SKM-1 treated with dmso at 0.1 percent for 144 hours (cell line): ENCODE data around the gene FGD6.
"Not testable (repeated sequence)": the region's sequence is repeated elsewhere in the genome, so short reads cannot be mapped to it uniquely, and the experiment has no call there.

ENCODE experiments used
- DNase-seq: peaks from one replicate; lab custom pipeline; 2025; ENCODE audit not compliant: unreplicated experiment; lab: John Stamatoyannopoulos, UW

FGD6 gene

DNA sequence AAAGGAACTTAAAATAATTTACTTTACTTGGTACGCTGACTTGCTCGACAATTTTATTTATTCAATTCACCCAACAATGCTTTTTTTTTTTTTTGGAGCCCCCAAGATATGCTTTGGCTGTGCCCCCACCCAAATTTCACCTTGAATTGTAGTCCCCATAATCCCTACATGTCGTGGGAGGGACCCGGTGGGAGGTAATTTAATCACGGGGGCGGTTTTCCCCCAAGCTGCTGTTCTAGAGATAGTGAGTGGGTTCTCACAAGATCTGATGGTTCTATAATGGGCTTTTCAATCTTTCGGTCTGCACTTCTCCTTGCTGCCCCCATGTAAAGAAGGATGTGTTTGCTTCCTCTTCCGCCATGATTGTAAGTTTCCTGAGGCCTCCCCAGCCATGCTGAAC is 10.4 kb downstream of the FGD6 start:
- no peak for DNase-seq

DNA sequence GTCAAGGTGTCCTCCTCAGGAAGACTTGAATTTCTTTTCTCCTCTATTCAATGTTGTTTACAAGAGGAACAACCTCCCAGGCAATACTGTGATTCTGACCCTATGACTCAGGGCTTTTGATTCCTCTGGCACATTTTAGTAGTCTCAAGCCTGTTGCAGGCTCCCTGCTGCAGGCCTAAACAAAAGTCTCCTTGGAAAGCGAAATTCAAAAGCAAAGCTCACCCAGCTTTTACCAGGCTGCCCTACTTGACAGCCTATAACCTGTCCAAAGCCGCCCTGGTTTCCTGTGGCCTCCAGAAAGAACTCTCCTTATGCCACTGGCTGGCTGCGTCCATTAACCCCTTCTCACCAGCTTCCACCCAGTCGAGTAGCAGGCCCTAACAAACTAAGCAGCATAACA is 11.6 kb downstream of the FGD6 start:
- DNase-seq, result no peak

DNA sequence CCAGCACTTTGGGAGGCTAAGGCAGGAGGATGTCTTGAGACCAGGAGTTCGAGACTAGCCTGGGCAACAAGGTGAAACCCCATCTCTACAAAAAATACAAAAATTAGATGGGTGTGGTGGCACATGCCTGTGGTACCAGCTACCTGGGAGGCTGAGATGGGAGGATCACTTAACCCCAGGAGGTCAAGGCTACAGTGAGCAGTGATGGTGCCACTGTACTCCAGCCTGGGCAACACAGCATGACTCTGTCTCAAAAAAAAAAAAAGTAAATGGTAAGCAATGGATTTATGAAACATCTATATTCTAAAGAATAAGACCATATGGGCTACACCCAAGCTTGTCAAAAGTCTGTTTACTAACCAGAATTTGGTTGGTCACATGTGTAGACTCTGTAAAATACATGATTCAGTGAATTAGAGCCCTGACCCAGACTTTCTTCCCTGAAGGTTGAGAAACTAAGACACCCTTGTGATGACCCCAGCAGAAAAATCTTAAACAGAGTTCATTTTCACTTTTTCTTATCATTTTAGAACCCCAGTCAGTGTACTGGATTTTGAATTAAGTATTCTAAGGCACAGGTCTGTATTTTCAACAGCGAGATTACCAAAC is 12.1 kb downstream of the FGD6 start:
- DNase-seq, result no peak

DNA sequence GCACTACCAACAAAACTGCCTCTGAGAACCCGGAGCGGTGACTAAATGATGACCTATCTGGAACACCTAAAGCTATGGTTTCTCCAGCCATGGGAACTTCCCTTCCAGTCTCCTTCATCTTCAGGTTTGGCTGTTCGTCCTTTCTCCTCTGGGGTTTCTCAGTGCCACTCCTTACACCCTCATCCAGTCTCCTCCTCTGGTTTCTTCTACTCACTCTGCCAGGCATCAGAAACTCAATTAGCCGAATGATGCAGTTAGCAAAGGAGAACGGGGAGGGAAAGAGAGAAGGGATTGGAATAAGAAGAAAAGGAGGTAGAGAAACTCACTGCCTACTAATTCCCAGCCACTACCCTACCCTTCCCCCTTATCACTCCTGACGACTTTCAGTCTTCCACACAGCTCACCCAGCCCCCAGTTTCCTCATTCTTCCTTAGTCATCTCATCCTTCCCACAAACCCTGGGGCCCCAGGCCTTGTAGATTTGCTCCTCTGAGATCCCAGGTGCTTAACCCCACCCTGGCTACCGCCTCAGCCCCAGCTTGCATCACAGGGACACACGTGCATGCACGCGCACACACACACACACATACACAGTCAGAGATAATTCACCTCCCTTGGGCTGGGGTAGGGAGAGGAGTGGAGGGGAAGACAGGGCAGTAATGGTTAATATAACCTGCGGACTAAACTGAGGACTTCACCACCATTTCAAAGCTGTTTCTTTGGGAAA is 13.0 kb downstream of the FGD6 start:
- peak; percentile 4 for DNase-seq

DNA sequence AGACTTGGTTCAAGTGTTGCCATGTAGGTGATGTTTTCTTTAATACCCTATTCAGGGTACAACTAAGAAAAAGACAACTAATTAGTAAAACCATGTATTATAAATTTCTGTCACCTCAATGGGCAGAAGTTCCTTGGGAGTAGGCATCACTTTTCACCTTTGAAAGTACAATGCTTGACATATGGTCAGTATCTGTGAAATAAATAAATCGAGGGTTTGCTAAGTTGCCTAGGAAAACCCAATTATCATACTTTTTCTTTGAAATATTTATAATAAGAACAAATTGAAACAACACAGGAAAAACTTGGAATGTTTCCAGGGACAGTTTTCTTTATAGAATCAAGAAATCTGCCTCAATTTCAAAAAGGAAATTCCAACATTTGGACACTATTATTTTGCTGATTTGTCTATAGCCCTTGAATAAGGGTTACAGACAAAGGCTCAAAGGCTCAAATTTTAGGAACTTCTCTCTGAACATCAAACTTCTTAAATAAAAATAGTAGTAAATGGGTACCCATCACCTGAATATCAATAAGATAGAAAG is 13.7 kb downstream of the FGD6 start:
- no peak for DNase-seq

DNA sequence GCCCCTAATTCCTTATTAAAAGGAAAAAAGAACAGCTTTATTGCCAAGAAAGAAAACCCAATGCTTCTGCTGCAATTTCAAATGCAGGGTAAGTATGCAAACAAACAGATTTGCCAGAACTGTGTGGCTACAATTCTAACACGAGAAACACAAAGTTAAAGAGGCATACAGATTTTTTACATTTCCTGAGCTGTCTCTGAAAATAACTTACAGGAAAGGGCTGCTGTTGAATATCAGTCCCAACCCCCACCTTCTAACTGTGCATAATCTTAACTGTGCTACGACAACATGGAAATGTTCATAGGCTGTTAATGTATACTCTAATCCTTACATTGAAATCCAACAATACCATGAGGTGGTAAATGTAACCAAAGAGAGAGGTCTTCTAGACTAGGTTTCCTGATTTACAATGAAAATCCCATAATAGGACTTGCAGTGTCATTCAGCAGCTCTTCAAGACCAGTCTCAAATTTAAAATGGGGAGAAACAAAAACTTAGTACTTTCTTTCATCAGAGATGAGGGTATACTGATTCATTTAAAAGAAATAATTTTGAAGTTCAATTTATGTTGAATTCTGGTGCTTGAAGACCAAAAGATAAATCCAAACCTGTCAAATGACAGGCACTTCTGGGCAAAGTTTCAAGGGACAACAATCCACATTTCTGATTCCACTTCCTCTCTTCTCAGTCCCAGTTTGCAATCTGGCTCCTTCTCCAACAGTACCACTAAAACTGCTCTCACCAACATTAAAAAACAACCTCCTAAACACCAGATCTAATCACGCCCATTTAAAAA is 14.4 kb downstream of the FGD6 start:
- DNase-seq, result no peak

DNA sequence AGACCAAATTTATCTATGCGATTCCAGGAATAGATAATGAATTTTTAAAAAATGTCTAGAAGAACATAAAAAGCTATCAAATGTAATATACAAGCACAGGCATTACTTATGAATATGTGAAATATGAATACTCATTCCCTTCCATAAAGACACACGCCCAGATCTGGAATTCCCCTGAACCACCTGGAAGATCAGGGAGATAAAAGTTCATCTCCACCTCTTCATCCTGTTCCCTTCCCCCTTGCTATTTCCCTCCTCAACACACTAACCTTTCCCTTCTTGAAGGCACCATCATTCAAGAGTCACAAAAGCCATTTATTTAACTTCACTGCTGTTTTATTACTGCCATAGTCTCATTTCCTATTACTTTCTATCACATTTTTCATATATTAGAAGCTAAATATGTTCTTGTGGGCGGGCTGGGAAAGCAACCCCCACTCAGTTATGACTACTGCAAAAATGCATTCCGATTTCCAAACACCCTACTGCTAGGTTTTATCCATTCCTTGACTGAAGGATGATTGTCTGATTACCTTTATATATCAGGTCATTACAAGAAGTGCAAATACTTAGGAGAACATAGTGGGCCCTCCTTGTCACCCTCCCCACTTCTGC is 16.1 kb downstream of the FGD6 start:
- no peak for DNase-seq

DNA sequence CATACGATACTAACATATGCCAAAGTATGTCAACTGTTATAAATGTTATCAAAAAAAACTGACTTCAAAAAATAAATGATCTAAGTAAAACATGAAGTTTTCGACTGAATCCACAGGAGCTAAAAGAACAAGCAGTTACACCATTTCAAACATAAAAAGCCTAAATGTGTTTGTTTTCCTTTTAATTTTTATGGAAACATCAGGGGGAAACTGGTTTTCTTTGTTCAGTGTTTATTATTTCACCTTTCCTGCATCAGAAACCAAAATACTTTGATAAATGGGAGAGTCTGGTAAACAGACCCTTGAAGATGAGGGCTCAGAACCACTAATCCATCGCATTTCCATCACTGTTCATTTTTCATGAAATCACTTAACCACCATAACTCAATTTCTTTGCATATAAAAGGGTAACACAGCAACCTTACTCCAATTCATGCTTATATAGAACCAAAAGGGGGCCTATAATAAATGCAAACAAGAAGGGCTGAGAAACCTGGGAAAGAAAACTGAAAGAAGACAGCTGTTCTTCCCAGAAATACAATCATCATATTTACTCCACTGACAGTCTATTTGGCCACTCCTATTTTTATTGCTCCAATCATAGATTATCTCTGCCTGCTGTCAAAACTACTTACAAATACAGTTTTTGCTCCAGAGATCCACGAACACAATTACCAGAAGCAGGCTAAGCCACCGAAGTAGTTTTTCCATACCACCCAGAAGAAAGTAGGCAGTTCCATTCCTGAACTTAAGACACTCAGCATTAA is 17.0 kb downstream of the FGD6 start:
- no peak for DNase-seq

DNA sequence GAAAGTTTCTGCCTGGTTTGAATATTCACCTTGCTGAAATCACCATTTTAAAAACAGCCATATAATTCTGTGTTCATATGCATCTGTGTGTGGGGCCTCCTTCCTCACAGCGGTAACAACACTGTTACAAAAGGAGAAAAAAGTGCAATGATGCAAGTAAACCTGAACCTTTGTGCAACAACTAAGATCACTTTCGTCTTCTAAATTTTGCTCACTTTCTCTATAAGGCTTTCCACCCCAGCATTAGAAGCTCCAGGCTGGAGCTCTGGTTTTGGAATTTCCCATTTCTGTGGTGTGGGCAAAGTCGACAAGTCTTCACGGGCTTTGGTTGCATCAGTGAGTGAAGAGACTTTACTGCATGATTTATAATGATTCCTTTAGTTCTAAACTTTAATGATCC is 18.4 kb downstream of the FGD6 start:
- no peak for DNase-seq

DNA sequence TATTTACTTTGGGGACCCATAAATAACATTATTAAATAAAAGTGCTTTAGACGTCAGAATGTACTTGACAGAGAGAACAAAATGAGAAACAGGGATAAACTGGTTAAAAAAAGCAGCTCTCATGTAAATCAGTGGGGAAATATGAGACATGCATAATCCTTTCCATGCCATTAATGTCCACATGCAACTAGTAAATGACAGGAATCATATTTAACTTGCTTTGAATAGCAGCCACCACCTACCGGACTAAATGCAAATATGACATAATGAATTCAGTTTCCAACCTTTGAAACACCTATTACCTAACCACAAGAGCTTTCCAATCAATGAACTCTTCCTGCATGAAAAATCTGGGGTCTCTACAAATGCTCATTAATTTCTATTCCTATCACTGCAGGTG is 19.6 kb downstream of the FGD6 start:
- no peak for DNase-seq

DNA sequence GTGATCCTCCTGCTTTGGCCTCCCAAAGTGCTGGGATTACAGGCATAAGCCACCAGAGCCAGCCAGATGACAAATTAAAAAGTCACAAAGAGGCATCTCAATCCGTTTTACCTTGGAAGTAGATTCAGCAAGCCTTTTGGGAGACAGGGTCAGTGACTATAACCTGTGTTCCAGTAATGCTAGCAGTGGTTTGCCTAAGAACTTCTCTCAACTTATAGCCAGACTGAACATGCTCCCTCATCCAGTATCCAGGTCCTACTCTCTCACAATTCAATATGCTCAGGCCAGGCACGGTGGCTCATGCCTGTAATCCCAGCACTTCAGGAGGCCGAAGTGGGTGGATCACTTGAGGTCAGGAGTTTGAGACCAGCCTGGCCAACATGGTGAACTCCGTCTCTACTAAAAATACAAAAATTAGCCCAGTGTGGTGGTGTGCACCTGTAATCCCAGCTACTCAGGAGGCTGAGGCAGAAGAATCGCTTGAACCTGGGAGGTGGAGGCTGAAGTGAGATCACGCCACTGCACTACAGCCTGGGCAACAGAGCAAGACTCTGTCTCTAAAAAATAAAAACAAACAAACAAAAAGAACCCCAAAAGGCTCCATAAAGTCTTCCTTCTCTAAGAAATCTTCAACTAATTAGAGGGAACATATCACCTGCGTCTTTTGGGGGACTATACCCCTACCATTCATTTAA is 20.2 kb downstream of the FGD6 start:
- DNase-seq, result not testable (repeated sequence)

DNA sequence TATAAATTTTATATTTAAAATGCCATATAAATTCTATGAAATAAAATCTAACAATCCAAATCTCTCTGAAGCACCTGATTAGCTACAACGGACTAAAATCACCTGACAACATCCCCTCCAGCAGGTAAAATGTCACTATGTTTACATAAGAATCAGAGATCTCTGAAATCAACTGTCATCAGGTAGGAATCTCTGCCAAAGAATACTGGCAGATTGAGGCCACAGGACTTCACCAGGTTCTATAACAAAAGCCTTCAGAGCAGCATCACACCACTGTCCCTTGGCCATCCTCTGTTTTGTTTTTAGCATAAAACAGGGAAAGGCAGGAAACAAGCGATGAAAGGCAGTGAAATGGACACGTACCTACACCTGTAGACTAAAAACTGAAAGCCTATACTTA is 22.1 kb downstream of the FGD6 start:
- no peak for DNase-seq

DNA sequence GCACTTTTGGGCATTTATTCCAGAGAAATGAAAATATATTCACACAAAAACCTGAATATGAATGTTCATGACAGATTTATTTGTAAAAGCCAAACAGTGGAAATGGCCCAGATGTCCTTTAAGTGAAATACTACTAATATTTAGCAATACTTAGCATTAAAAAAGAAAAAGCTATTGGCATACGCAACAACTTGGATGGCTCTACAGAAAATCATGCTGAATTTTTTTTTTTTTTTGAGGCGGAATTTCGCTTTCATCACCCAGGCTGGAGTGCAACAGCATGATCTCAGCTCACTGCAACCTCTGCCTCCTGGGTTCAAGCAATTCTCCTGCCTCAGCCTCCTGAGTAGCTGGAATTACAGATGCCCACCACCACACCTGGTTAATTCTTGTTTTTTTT is 24.1 kb downstream of the FGD6 start:
- DNase-seq, result no peak

DNA sequence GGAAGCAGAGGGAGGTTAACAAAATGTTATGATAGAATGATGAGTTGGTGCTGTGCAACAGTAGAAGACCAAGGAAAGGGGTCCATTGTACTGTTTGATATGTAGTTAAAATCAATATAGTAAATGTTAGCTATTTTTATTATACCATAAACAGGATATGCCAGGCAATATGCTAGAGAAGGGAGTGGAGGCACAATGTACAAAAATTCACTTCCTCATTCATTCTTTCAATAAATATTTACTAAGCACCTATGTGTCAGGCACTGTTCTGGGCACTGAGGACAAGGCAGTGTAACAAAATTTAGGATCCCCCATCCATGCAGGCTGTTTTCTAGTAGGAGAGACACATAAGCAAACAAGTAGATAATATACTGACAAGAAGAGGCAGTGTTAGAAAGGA is 25.0 kb downstream of the FGD6 start:
- DNase-seq, result no peak

DNA sequence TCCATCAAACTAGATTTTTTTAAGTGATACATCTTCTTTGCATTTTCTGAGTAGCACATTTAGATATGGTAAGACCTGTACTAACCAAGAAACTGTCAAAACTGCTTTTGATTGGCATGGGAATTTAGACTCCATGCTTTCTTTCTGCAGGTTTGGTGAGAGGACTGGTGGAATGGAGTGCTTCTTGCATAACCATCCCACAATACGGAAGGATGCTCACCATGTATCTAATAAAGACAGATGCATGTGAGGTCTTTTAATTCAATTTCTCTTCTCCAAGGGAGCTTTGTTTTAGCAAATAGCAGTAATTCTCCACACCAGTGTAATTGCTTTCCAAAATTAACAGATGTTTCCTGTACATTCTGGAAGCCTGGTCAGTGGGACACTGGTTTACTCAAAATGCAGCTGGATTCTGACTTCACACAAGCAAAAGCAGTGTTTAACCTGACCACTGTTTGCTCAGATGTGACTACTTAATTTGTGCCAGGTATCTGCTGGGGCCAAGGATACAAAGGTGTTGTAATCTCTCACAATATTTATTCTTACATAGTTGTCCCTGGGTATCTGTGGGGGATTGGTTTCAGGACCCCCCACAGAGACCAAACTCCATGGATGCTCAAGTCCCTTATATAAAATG is 26.1 kb downstream of the FGD6 start:
- DNase-seq, result no peak

DNA sequence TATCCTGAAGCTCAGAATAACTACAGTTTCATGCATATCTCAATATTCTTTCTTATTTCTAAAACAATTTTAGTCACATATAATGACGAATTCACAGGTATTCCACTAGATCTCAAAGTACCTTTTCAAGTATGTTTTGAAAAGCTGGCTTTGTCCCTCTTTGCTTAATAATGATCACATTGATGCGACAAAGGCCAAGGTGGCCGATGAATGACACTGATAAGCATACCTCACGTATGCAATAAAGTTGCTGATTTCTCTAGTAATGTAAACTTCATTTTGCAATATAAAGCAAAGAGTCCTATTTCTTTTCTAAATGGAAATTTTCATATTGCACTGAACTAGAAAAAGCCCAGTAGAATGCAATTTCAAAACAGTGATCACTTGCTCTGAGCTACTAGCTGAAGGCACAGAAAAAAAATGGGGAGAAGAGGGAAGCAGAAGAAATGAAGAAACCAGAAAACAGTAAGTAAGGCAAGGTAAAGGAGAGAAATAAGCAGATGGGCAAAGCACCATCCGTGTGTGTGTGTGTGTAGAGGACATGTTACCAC is 29.3 kb downstream of the FGD6 start:
- no peak for DNase-seq

DNA sequence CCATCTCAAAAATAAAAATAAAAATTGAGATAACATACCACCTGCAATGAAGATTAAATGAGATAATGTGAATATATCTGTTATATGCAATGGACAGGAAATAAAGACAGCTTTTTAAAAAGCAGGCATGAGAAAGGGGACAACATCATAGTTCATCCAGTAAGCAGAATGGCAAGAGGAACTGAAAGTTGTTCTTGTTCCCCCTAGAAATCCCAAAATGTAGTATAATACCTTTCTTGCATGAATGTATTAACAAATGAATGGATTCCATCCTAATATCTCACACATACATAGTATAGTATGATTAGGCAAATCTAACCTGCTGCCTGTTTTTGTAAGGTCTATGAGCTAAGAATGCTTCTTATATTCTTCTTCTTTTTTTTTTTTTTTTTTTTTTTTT is 31.4 kb downstream of the FGD6 start:
- no peak for DNase-seq

DNA sequence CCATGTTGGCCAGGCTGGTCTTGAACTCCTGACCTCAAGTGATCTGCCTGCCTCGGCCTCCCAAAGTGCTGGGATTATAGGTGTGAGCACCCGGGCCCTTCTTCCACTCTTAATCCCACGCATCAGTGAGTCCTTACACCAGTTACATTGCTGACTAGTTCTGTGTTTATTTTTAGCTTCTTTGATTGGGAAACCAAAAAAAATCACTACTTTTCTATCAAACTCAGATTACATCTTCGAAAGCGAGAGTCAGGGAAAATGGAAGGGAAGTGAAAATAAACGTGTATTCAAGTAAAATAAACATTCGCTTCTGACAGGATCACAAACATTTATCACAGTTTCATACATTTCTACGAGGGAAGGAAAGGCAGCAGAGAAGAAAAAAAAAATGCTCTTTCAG is 32.2 kb downstream of the FGD6 start:
- no peak for DNase-seq

DNA sequence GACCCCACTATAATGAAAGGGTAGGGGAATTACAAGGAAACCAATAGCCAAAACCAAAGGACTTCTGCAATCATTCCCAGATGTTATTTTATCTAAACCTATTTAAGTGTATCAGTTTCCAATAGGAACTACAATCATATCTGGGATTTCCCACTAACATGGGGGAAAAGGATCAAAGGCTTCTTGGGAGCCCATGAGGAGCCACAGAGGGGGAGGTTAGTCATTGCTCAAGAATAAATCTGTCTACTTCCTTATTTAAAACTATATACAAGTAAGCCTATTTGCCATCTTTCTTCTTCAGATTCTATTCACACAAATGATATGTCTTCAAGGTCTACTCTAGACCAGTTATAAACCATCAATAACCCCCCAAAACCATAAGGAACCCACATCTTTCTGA is 33.1 kb downstream of the FGD6 start:
- no peak for DNase-seq
